HEK293 (cell line): ENCODE measurements around the gene STARD5.

Source experiments
- GLIS2 ChIP-seq: fragments of 450-650 bp; formaldehyde crosslinking; IDR thresholded peaks from 2 replicates; pipeline ENCODE4 v1.5.1; 2016; ENCODE audit warnings: missing biosample characterization, missing genetic modification characterization
- ZFP37 ChIP-seq: fragments of 450-650 bp; formaldehyde crosslinking; IDR thresholded peaks from 2 replicates; pipeline ENCODE4 v1.5.1; 2016; ENCODE audit warnings: missing biosample characterization, missing genetic modification characterization
- ZFP41 ChIP-seq: fragments of 450-650 bp; formaldehyde crosslinking; IDR thresholded peaks from 2 replicates; pipeline ENCODE4 v1.5.1; 2016; ENCODE audit warnings: missing biosample characterization, missing genetic modification characterization, borderline replicate concordance
- ZIC2 ChIP-seq: fragments of 450-650 bp; formaldehyde crosslinking; IDR thresholded peaks from 2 replicates; pipeline ENCODE4 v1.5.1; 2016; ENCODE audit warnings: missing biosample characterization, missing genetic modification characterization
- ZNF274 ChIP-seq, 2 experiments: fragments of 200-500 bp in 1 of 2; fragments of 450-650 bp in 1 of 2; sonication (Bioruptor generic) in 1 of 2; formaldehyde crosslinking in 1 of 2; IDR thresholded peaks; 2 replicates each; pipeline versions ENCODE4 v1.5.1 to v1.6.1; 2014 to 2016; ENCODE audit warnings: borderline replicate concordance in 1 of 2, inconsistent platforms in 1 of 2, low read length in 1 of 2, missing biosample characterization in 1 of 2, missing genetic modification characterization in 1 of 2
- ZNF302 ChIP-seq: fragments of 450-650 bp; formaldehyde crosslinking; IDR thresholded peaks from 2 replicates; pipeline ENCODE4 v1.5.1; 2016; ENCODE audit warnings: missing biosample characterization, missing genetic modification characterization, low read depth
- ZNF747 ChIP-seq: fragments of 450-650 bp; formaldehyde crosslinking; IDR thresholded peaks from 2 replicates; pipeline ENCODE4 v1.5.1; 2016; ENCODE audit warnings: missing biosample characterization, missing genetic modification characterization
- ZNF76 ChIP-seq: fragments of 450-650 bp; formaldehyde crosslinking; IDR thresholded peaks from 2 replicates; pipeline ENCODE4; 2016; ENCODE audit warnings: low read depth, missing biosample characterization, missing genetic modification characterization, borderline replicate concordance
- TF ChIP-seq, protein P1 (sequence below): fragments of 450-650 bp; formaldehyde crosslinking; IDR thresholded peaks from 2 replicates; pipeline ENCODE4 v1.5.1; 2016; ENCODE audit warnings: missing biosample characterization, missing genetic modification characterization
- TF ChIP-seq, protein P2 (sequence below): fragments of 450-650 bp; formaldehyde crosslinking; IDR thresholded peaks from 2 replicates; pipeline ENCODE4 v1.5.1; 2016; ENCODE audit warnings: missing biosample characterization, missing genetic modification characterization
- TF ChIP-seq, protein P3 (sequence below): fragments of 450-650 bp; formaldehyde crosslinking; IDR thresholded peaks from 2 replicates; pipeline ENCODE4 v1.5.1; 2016; ENCODE audit warnings: missing biosample characterization, missing genetic modification characterization
- TF ChIP-seq, protein P4 (sequence below): fragments of 450-650 bp; formaldehyde crosslinking; IDR thresholded peaks from 2 replicates; pipeline ENCODE4 v1.5.1; 2016; ENCODE audit warnings: missing biosample characterization, missing genetic modification characterization, low read depth
- TF ChIP-seq, protein P5 (sequence below): fragments of 450-650 bp; formaldehyde crosslinking; IDR thresholded peaks from 2 replicates; pipeline ENCODE4 v1.5.1; 2016; ENCODE audit warnings: missing biosample characterization, missing genetic modification characterization
- TF ChIP-seq, protein P6 (sequence below): fragments of 450-650 bp; formaldehyde crosslinking; IDR thresholded peaks from 2 replicates; pipeline ENCODE4 v1.5.1; 2016; ENCODE audit warnings: missing biosample characterization, missing genetic modification characterization, borderline replicate concordance

DNA sequence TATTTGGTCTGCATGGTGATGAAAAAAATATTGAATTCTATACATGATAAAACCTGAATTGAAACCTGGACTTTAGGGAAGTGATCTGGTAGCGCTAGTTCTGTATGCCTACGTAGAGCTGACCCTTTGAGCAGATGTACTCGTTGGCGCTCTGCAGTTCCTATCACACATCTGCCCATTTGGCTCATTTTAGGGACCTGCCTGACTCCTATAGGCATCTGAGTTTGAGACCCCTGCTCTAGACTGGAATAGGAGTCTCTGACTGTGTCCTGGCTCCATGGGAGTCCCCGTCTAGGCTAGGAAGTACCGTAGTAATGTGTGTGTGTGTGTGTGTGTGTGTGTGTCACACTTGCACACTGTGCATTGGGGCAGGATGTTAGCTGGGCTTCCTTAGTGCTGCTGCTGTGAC, 21.2 kb downstream of the STARD5 start:
- TF ChIP-seq, protein P1, sequence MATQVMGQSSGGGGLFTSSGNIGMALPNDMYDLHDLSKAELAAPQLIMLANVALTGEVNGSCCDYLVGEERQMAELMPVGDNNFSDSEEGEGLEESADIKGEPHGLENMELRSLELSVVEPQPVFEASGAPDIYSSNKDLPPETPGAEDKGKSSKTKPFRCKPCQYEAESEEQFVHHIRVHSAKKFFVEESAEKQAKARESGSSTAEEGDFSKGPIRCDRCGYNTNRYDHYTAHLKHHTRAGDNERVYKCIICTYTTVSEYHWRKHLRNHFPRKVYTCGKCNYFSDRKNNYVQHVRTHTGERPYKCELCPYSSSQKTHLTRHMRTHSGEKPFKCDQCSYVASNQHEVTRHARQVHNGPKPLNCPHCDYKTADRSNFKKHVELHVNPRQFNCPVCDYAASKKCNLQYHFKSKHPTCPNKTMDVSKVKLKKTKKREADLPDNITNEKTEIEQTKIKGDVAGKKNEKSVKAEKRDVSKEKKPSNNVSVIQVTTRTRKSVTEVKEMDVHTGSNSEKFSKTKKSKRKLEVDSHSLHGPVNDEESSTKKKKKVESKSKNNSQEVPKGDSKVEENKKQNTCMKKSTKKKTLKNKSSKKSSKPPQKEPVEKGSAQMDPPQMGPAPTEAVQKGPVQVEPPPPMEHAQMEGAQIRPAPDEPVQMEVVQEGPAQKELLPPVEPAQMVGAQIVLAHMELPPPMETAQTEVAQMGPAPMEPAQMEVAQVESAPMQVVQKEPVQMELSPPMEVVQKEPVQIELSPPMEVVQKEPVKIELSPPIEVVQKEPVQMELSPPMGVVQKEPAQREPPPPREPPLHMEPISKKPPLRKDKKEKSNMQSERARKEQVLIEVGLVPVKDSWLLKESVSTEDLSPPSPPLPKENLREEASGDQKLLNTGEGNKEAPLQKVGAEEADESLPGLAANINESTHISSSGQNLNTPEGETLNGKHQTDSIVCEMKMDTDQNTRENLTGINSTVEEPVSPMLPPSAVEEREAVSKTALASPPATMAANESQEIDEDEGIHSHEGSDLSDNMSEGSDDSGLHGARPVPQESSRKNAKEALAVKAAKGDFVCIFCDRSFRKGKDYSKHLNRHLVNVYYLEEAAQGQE (tag by site-specific recombination): no peak
- TF ChIP-seq ZFP37 (tag by site-specific recombination) (no peak), ZIC2 (tag by site-specific recombination) (no peak), ZNF274 (IDR thresholded peaks at IDR 0.05; ENCODE audit: low read length) (no peak), ZNF274 (tag by site-specific recombination; IDR thresholded peaks at IDR 0.05; ENCODE audit: borderline replicate concordance) (no peak), ZNF302 (tag by site-specific recombination) (no peak), ZNF76 (tag by site-specific recombination) (no peak), GLIS2 (tag by site-specific recombination) (no peak), ZNF747 (no peak), ZFP41 (tag by site-specific recombination) (no peak)
- TF ChIP-seq, protein P2, sequence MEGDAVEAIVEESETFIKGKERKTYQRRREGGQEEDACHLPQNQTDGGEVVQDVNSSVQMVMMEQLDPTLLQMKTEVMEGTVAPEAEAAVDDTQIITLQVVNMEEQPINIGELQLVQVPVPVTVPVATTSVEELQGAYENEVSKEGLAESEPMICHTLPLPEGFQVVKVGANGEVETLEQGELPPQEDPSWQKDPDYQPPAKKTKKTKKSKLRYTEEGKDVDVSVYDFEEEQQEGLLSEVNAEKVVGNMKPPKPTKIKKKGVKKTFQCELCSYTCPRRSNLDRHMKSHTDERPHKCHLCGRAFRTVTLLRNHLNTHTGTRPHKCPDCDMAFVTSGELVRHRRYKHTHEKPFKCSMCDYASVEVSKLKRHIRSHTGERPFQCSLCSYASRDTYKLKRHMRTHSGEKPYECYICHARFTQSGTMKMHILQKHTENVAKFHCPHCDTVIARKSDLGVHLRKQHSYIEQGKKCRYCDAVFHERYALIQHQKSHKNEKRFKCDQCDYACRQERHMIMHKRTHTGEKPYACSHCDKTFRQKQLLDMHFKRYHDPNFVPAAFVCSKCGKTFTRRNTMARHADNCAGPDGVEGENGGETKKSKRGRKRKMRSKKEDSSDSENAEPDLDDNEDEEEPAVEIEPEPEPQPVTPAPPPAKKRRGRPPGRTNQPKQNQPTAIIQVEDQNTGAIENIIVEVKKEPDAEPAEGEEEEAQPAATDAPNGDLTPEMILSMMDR (tag by site-specific recombination): no peak
- TF ChIP-seq, protein P3, sequence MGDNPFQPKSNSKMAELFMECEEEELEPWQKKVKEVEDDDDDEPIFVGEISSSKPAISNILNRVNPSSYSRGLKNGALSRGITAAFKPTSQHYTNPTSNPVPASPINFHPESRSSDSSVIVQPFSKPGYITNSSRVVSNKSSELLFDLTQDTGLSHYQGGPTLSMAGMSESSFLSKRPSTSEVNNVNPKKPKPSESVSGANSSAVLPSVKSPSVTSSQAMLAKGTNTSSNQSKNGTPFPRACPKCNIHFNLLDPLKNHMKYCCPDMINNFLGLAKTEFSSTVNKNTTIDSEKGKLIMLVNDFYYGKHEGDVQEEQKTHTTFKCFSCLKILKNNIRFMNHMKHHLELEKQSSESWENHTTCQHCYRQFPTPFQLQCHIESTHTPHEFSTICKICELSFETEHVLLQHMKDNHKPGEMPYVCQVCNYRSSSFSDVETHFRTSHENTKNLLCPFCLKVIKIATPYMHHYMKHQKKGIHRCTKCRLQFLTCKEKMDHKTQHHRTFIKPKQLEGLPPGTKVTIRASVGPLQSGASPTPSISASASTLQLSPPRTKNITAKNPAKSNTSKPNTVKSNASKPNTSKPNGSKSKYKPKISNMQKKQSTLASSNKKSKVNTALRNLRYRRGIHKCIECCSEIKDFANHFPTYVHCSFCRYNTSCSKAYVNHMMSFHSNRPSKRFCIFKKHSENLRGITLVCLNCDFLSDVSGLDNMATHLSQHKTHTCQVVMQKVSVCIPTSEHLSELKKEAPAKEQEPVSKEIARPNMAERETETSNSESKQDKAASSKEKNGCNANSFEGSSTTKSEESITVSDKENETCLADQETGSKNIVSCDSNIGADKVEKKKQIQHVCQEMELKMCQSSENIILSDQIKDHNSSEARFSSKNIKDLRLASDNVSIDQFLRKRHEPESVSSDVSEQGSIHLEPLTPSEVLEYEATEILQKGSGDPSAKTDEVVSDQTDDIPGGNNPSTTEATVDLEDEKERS (tag by site-specific recombination): no peak
- TF ChIP-seq, protein P4, sequence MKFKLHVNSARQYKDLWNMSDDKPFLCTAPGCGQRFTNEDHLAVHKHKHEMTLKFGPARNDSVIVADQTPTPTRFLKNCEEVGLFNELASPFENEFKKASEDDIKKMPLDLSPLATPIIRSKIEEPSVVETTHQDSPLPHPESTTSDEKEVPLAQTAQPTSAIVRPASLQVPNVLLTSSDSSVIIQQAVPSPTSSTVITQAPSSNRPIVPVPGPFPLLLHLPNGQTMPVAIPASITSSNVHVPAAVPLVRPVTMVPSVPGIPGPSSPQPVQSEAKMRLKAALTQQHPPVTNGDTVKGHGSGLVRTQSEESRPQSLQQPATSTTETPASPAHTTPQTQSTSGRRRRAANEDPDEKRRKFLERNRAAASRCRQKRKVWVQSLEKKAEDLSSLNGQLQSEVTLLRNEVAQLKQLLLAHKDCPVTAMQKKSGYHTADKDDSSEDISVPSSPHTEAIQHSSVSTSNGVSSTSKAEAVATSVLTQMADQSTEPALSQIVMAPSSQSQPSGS (tag by site-specific recombination): no peak
- TF ChIP-seq, protein P5, sequence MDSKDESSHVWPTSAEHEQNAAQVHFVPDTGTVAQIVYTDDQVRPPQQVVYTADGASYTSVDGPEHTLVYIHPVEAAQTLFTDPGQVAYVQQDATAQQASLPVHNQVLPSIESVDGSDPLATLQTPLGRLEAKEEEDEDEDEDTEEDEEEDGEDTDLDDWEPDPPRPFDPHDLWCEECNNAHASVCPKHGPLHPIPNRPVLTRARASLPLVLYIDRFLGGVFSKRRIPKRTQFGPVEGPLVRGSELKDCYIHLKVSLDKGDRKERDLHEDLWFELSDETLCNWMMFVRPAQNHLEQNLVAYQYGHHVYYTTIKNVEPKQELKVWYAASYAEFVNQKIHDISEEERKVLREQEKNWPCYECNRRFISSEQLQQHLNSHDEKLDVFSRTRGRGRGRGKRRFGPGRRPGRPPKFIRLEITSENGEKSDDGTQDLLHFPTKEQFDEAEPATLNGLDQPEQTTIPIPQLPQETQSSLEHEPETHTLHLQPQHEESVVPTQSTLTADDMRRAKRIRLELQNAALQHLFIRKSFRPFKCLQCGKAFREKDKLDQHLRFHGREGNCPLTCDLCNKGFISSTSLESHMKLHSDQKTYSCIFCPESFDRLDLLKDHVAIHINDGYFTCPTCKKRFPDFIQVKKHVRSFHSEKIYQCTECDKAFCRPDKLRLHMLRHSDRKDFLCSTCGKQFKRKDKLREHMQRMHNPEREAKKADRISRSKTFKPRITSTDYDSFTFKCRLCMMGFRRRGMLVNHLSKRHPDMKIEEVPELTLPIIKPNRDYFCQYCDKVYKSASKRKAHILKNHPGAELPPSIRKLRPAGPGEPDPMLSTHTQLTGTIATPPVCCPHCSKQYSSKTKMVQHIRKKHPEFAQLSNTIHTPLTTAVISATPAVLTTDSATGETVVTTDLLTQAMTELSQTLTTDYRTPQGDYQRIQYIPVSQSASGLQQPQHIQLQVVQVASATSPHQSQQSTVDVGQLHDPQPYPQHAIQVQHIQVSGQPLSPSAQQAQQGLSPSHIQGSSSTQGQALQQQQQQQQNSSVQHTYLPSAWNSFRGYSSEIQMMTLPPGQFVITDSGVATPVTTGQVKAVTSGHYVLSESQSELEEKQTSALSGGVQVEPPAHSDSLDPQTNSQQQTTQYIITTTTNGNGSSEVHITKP (tag by site-specific recombination): no peak
- TF ChIP-seq, protein P6, sequence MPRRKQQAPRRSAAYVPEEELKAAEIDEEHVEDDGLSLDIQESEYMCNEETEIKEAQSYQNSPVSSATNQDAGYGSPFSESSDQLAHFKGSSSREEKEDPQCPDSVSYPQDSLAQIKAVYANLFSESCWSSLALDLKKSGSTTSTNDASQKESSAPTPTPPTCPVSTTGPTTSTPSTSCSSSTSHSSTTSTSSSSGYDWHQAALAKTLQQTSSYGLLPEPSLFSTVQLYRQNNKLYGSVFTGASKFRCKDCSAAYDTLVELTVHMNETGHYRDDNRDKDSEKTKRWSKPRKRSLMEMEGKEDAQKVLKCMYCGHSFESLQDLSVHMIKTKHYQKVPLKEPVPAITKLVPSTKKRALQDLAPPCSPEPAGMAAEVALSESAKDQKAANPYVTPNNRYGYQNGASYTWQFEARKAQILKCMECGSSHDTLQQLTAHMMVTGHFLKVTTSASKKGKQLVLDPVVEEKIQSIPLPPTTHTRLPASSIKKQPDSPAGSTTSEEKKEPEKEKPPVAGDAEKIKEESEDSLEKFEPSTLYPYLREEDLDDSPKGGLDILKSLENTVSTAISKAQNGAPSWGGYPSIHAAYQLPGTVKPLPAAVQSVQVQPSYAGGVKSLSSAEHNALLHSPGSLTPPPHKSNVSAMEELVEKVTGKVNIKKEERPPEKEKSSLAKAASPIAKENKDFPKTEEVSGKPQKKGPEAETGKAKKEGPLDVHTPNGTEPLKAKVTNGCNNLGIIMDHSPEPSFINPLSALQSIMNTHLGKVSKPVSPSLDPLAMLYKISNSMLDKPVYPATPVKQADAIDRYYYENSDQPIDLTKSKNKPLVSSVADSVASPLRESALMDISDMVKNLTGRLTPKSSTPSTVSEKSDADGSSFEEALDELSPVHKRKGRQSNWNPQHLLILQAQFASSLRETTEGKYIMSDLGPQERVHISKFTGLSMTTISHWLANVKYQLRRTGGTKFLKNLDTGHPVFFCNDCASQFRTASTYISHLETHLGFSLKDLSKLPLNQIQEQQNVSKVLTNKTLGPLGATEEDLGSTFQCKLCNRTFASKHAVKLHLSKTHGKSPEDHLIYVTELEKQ (tag by site-specific recombination): no peak
